SK-N-MC (cell line): Measurements from ENCODE around the gene TAF1A.

ENCODE experiments used
- DNase-seq: peaks from one replicate; pipeline ENCODE4 v3.0.0-alpha.2; 2011; ENCODE audit warnings: low read depth, low spot score
- H3K27ac ChIP-seq: fragments of 200-600 bp; sonication (generic); 2 replicates; pipeline ENCODE4 v1.5.1; 2016; ENCODE audit warnings: mixed run types
- H3K36me3 ChIP-seq: fragments of 200-600 bp; sonication (generic); 2 replicates; pipeline ENCODE4 v1.6.1; 2017; ENCODE audit warnings: antibody characterized with exemption, low read length, mixed read lengths; ENCODE audit not compliant: insufficient read depth
- H3K4me3 ChIP-seq: fragments of 200-600 bp; sonication (generic); 2 replicates; pipeline ENCODE4 v1.5.1; 2016
- H3K9ac ChIP-seq: fragments of 200-600 bp; sonication (generic); 2 replicates; pipeline ENCODE4 v1.8.0; 2017; ENCODE audit warnings: mixed run types, mixed read lengths; ENCODE audit not compliant: insufficient read length
- H3K9me3 ChIP-seq: fragments of 200-600 bp; sonication (generic); 2 replicates; pipeline ENCODE4 v1.6.1; 2017; ENCODE audit warnings: low read depth, mild to moderate bottlenecking, antibody characterized with exemption, low read length, moderate library complexity, mixed read lengths
- EZH2 ChIP-seq: fragments of 200-600 bp; sonication (generic); IDR thresholded peaks from one replicate; pipeline ENCODE4 v1.6.1; 2017; ENCODE audit warnings: antibody characterized with exemption
- FOXP2 ChIP-seq: optimal IDR thresholded peaks from 2 replicates; pipeline ENCODE3; 2011; ENCODE audit warnings: mild to moderate bottlenecking, moderate library complexity; ENCODE audit not compliant: insufficient read depth; ENCODE audit errors: extremely low read length, control extremely low read depth
- POLR2AphosphoS5 ChIP-seq: IDR thresholded peaks from 2 replicates; pipeline ENCODE4 v1.6.1; 2012; ENCODE audit warnings: mild to moderate bottlenecking, low read depth, low read length, borderline replicate concordance

The TAF1A gene

DNA sequence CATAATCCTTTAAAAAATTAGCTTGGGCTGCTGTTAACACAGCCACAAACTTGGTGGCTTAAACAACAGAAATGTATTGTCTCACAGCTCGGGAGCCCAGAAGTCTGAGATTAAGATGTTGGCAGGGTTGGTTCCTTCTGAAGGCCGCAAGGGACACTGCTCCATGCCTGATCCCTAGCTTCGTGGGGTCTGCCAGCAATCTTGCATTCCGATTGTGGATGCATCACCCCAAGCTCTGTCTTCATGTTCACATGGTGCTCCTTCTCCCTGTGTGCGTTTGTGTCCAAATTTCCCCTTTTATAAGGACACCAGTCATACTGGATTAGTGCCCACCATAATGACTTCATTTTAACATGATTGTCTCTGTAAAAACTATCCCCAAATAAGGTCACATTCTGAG is 36.9 kb downstream of the TAF1A start:
- peaks cover 14% of the 10 kb centered on the region; the same call in 1 of the 2 replicates for H3K36me3 ChIP-seq
- H3K9ac ChIP-seq, result no peak overlapping the region
- DNase-seq, result no peak
- H3K9me3 ChIP-seq, result no peaks in the 10 kb centered on the region
- H3K27ac ChIP-seq, result no peak overlapping the region
- TF ChIP-seq FOXP2, result no peak
- no peak overlapping the region for H3K4me3 ChIP-seq

DNA sequence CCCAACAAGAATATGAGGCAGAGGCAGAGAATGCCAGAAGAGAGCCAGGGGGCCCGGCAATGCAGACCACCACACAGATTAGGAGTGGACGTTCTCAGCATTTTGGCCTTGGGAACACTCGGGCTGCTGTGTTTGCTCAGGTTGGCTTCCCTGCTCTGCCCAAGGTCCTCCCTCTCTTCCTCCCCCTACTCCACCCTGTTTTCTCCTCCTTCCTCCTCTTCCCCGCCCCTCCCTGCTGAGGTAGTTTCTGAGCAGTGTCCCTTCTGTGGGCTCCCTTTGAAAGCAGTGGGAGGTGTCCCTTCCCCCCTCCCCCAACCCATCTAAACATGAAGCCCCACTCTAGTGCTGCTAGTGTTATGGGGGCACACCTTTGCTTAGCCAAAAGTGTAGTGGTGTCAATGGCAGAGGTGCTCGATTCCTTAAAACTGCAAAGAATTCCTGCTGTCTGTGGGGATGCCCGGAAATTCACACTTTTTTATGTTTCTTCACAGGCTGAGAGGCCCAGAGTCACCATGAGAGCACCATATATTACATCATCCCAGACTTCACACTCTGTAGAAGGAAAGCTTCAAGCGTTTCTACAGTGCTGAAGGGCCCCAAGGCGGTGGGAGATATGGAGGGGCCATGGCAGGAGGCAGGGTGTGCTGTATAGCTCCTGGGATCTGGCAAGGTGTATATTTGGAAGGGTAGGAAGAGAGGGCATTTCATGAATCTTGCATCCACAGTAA is 41.6 kb downstream of the TAF1A start, which contains the start of gene HHIPL2:
HHIPL2 (minus strand) TSS at position 161 of the 728 bp plus-strand sequence; CDS start at position 101, 60 bp downstream.
- no peak within 1 kb of the TSS for H3K9ac ChIP-seq
- DNase-seq, result no peak
- no peaks in the 10 kb centered on the region for H3K9me3 ChIP-seq
- H3K27ac ChIP-seq, result peak within 1 kb of the TSS; percentile 77; the same call in 1 of the 2 replicates
- H3K36me3 ChIP-seq, result no peaks in the 10 kb centered on the region
- TF ChIP-seq EZH2 (no peak), POLR2AphosphoS5 (no peak), FOXP2 (no peak)
- H3K4me3 ChIP-seq, result peak within 1 kb of the TSS; percentile 57

DNA sequence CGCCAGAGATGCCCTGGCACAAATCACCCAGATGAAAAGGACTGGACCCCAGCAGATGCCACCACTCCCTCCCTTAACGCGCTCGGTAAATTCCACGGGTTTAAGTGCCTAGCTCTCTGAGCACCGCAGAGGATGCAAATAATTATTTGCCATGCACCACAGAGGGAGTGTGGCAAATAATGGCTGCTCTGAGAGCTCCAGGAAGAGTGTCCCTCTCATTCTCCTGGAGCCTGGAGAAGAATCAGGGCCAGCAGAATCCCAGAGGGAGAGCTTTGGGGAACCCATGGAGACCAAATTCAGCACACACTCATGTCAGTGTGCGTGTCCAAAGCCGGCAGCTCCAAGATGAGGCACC is 42.5 kb downstream of the TAF1A start:
- DNase-seq, result no peak
- TF ChIP-seq EZH2 (no peak), FOXP2 (no peak), POLR2AphosphoS5 (no peak)
- Histone ChIP-seq H3K27ac (peak overlapping the region; percentile 77; the same call in 1 of the 2 replicates), H3K9ac (no peak overlapping the region), H3K4me3 (peak overlapping the region; percentile 57), H3K9me3 (no peaks in the 10 kb centered on the region), H3K36me3 (no peaks in the 10 kb centered on the region)

DNA sequence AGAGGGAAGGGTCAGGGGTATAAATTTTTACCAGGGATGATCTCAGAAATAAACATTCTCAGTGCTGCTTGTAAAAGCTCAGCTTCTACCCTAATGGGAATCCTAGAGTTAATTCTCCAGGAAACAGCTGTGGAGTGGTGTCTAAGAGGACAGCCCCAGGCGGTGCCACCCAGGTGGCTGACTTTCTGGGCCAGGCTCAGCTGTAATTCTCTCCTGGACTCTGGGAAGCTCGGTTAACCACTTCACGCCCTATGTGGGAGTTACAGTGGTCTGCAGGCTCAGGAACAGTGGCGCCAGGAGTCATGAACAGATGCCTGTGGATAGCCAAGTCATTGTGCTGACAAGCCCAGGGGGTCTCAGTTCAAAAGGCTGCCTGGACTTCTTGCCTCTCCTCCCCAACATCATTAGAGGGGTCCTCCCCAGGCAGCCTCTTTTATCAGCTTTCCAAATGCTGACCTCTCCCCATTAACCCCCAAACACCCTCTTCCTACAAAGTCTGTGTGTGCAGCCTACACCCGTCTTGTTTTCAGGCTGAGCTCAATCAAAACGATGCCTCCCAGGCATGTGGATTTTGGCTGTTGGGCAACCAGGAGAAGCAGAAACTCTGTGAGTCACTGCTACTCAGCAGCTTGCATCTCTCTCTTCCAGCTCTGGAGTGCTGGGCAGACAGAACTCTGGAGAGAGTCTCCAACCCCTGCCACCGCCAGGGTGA is 43.0 kb downstream of the TAF1A start:
- peak overlapping the region; percentile 20 for H3K9ac ChIP-seq
- H3K9me3 ChIP-seq, result no peaks in the 10 kb centered on the region
- peak overlapping the region; percentile 57 for H3K4me3 ChIP-seq
- peak overlapping the region; percentile 77 for H3K27ac ChIP-seq
- DNase-seq, result peak; percentile 63
- peak; percentile 38; the same call in 1 of the 2 replicates for TF ChIP-seq POLR2AphosphoS5
- TF ChIP-seq EZH2, result no peak
- peak; percentile 32 for TF ChIP-seq FOXP2
- no peaks in the 10 kb centered on the region for H3K36me3 ChIP-seq

DNA sequence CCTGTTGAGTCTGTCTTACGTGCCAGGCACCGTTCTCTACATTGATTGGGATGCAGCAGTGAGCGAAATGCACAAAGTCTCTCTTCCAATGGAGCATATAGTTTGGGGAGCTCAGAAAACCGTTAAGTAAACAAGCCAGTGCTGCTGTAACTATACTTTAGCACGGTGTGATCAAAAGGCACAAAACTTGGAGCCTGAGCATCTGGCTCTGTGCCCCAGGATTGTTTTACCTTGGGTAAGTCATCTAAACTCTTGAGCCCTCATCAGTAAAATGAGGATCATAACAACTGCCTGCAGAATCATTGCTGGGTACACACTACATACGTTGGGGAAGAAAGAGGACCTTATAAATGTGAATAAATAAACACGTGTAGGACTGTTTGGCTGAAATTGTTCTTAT is 43.6 kb downstream of the TAF1A start:
- TF ChIP-seq POLR2AphosphoS5 (no peak), EZH2 (no peak), FOXP2 (no peak)
- H3K36me3 ChIP-seq, result no peaks in the 10 kb centered on the region
- H3K9ac ChIP-seq, result peak overlapping the region; percentile 20
- H3K27ac ChIP-seq, result peak overlapping the region; percentile 77
- no peak for DNase-seq
- H3K4me3 ChIP-seq, result peak overlapping the region; percentile 57
- H3K9me3 ChIP-seq, result no peaks in the 10 kb centered on the region

DNA sequence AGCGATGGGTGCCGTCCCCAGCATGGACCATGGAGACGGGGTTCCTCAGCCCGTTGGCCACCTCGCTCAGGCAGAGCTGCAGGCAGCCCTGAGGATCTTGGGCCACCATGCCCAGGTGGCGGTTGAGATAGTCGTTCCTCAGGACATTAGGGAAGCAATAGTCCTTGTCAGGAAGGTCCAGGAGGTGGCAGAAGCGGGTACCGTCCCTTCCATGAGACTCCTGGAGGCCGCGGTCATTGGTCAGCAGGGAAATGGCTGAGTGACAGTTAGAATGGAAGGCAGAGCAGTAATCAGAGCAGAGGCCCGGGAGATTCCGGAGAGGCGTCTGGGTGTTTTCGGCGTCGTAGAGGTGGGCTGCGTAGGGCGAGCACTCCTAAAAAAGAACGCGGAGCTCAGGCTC is 45.9 kb downstream of the TAF1A start:
- H3K9ac ChIP-seq, result no peak overlapping the region

DNA sequence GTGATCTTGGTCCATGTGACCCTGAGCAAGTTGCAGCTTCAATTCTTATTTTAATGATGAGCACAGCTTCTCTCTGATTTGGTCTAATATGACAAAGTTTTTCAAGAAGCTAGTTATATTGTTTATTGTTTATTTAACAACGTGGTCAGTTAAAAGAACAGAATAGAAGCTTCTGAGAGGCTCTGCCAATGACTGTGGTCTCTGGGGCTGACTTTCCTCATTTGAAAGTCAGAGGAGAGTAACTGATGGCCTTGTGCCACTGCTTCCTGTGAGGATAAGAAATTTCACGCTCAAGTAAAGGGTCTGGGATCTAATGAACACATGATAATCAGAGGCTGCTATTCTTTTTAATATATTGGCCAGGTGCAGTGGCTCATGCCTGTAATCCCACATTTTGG is 49.1 kb downstream of the TAF1A start:
- Histone ChIP-seq H3K9ac (no peak overlapping the region), H3K4me3 (no peak overlapping the region), H3K36me3 (no peaks in the 10 kb centered on the region), H3K9me3 (no peaks in the 10 kb centered on the region), H3K27ac (no peak overlapping the region)
- TF ChIP-seq POLR2AphosphoS5 (no peak), FOXP2 (no peak), EZH2 (no peak)
- no peak for DNase-seq

More for the DNA sequence above, 45.9 kb downstream of the TAF1A start:
- Histone ChIP-seq H3K27ac (no peak overlapping the region), H3K4me3 (no peak overlapping the region), H3K36me3 (no peaks in the 10 kb centered on the region), H3K9me3 (no peaks in the 10 kb centered on the region)
- TF ChIP-seq POLR2AphosphoS5, result no peak
- TF ChIP-seq EZH2, result no peak
- no peak for DNase-seq

DNA sequence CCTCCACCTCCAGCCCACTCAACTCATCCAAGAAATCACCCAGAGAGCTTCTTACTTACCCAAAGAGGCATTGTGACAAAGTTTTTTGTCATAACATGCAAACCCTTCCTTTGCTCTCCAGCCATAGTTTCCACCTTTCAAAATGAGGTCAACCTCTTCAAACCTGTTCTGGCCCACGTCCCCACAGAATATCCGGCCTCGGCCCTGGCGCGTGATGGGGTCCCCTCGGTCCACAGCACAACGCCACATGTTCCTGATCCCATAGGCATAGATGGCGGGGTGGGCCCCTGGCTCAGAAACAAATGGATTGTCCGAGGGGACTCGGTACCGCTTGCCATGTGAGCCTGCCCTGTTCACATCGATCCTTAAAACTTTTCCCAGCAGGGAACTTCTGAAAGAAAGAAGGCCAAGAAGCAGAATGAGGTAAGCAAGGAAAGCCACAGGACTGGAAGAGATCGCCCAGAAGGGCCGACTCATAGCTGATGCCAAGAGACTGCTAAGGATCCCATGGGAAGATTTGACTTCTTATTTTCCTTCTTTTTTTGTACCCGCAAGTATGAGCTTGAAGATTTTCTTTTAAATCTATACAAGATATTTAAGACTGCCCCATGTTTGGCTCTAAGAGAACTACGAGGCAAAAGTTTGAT is 49.7 kb downstream of the TAF1A start:
- no peak overlapping the region for H3K27ac ChIP-seq
- DNase-seq, result no peak
- no peak overlapping the region for H3K9ac ChIP-seq
- no peaks in the 10 kb centered on the region for H3K9me3 ChIP-seq
- no peak overlapping the region for H3K4me3 ChIP-seq
- no peak for TF ChIP-seq EZH2
- TF ChIP-seq POLR2AphosphoS5, result no peak
- no peak for TF ChIP-seq FOXP2
- no peaks in the 10 kb centered on the region for H3K36me3 ChIP-seq

DNA sequence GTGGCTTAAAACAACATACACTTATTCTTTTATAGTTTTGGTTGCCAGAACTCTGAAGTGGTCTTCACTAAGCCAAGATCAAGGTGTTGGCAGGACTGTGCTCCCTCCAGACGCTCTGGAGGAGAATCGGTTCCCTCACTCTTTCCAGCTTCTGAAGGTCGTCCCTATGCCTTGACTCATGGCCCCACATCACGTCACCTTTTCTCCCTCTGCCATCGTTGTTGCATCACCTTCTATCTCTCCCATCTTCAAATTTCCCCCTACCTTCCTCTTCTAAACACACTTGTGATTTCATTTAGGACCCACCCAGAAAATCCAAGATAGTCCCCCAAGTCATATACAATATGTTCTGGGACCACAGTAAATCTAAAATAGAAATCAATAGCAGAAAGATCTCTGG is 54.3 kb downstream of the TAF1A start:
- Histone ChIP-seq H3K9me3 (no peaks in the 10 kb centered on the region), H3K27ac (no peak overlapping the region), H3K4me3 (no peak overlapping the region), H3K9ac (no peak overlapping the region), H3K36me3 (no peaks in the 10 kb centered on the region)
- no peak for DNase-seq
- TF ChIP-seq POLR2AphosphoS5 (no peak), FOXP2 (no peak), EZH2 (no peak)
